Limb (tissue), 2 donors: Measurements from ENCODE around the gene ZNF585A.
A peak's percentile ranks its signal among the peaks of the same experiment; 100 is the strongest.
"Not testable (repeated sequence)": the region's sequence is repeated elsewhere in the genome, so short reads cannot be mapped to it uniquely, and the experiment has no call there.

Experiments used
- DNase-seq, 2 donors: peaks; one replicate each; pipeline ENCODE4 v3.0.0-alpha.2; 2016; ENCODE audit errors: extremely low spot score in 2 of 2

ZNF585A gene

GRCh38 chr19:37172368-37173366 is at the start of gene ZNF585A:
TSS of gene ZNF585A (minus strand) at chr19:37172695. CDS start at chr19:37169910, 2,785 bp downstream.
- DNase-seq: peak; percentile 91 to 99

GRCh38 chr19:37221136-37221535 is 48.6 kb upstream of the ZNF585A start:
- no peak for DNase-seq

GRCh38 chr19:37220383-37220782 is 47.9 kb upstream of the ZNF585A start:
- no peak for DNase-seq

- DNase-seq: no peak
Observed at GRCh38 chr19:37218592-37218935, 46.1 kb upstream of the ZNF585A start.

GRCh38 chr19:37217775-37218591 is 45.5 kb upstream of the ZNF585A start, which contains the start of gene ZNF383:
TSS of gene ZNF383 (plus strand) at chr19:37218214. CDS start at chr19:37230454, 12,240 bp downstream.
- peak; percentile 94 to 95 for DNase-seq

GRCh38 chr19:37217480-37217774 is 44.9 kb upstream of the ZNF585A start:
- DNase-seq: no peak

- no peak for DNase-seq
Observed at GRCh38 chr19:37197768-37198167, 25.3 kb upstream of the ZNF585A start.

GRCh38 chr19:37197115-37197514 is 24.6 kb upstream of the ZNF585A start:
- not testable (repeated sequence) for DNase-seq

- not testable (repeated sequence) for DNase-seq
Observed at GRCh38 chr19:37195248-37195647, 22.8 kb upstream of the ZNF585A start.

GRCh38 chr19:37186071-37186470 is 13.6 kb upstream of the ZNF585A start:
- DNase-seq: not testable (repeated sequence)

- no peak for DNase-seq
Observed at GRCh38 chr19:37165635-37166034, 6.9 kb downstream of the ZNF585A start.

- no peak for DNase-seq
Observed at GRCh38 chr19:37160153-37160552, 12.3 kb downstream of the ZNF585A start.

GRCh38 chr19:37148214-37148613 is 24.3 kb downstream of the ZNF585A start:
- DNase-seq: no peak

- no peak for DNase-seq
Observed at GRCh38 chr19:37136111-37136510, 36.4 kb downstream of the ZNF585A start.

GRCh38 chr19:37128821-37129177 is 43.7 kb downstream of the ZNF585A start:
- DNase-seq: no peak

- no peak for DNase-seq
Observed at GRCh38 chr19:37127999-37128820, 44.3 kb downstream of the ZNF585A start.

- DNase-seq: not testable (repeated sequence)
Observed at GRCh38 chr19:37122093-37122492, 50.4 kb downstream of the ZNF585A start.

- DNase-seq: no peak
Observed at GRCh38 chr19:37114001-37114400, 58.5 kb downstream of the ZNF585A start.

- DNase-seq: not testable (repeated sequence)
Observed at GRCh38 chr19:37111753-37112152, 60.7 kb downstream of the ZNF585A start.

GRCh38 chr19:37104135-37104534 is 68.4 kb downstream of the ZNF585A start:
- DNase-seq: not testable (repeated sequence)

GRCh38 chr19:37098570-37098969 is 73.9 kb downstream of the ZNF585A start:
- DNase-seq: no peak
